Measurements from ENCODE around the gene PTPRG.

PTPRG gene

GRCh38 chr3:61680617-61681016 is 119.2 kb downstream of the PTPRG start:
- Histone ChIP-seq H3K36me3 (ENCODE audit: insufficient read depth) (no peaks in the 10 kb centered on the region), H3K4me3 (IDR thresholded peaks at IDR 0.05; ENCODE audit: insufficient read depth, low read depth, low read length) (no peak overlapping the region), H3K27me3 (ENCODE audit: insufficient read depth, low read depth) (no peaks in the 10 kb centered on the region), H3K4me2 (no peak overlapping the region), H3K79me2 (ENCODE audit: insufficient read depth, low read depth) (no peaks in the 10 kb centered on the region), H2AFZ (ENCODE audit: low read depth) (no peak overlapping the region), H3K4me1 (ENCODE audit: low read depth, poor library complexity, severe bottlenecking) (no peaks in the 10 kb centered on the region), H4K20me1 (ENCODE audit: insufficient read depth) (no peaks in the 10 kb centered on the region), H3K9ac (no peak overlapping the region), H3K27ac (no peak overlapping the region)
- TF ChIP-seq, protein P1, sequence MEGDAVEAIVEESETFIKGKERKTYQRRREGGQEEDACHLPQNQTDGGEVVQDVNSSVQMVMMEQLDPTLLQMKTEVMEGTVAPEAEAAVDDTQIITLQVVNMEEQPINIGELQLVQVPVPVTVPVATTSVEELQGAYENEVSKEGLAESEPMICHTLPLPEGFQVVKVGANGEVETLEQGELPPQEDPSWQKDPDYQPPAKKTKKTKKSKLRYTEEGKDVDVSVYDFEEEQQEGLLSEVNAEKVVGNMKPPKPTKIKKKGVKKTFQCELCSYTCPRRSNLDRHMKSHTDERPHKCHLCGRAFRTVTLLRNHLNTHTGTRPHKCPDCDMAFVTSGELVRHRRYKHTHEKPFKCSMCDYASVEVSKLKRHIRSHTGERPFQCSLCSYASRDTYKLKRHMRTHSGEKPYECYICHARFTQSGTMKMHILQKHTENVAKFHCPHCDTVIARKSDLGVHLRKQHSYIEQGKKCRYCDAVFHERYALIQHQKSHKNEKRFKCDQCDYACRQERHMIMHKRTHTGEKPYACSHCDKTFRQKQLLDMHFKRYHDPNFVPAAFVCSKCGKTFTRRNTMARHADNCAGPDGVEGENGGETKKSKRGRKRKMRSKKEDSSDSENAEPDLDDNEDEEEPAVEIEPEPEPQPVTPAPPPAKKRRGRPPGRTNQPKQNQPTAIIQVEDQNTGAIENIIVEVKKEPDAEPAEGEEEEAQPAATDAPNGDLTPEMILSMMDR (conservative IDR thresholded peaks at IDR 0.05; ENCODE audit: low read depth, low read length) = no peak

- H3K4me2 ChIP-seq = no peak overlapping the region
- no peak overlapping the region for H3K27ac ChIP-seq
- H3K79me2 ChIP-seq (ENCODE audit: insufficient read depth, low read depth) = no peaks in the 10 kb centered on the region
Measured at GRCh38 chr3:61681636-61682035, 120.3 kb downstream of the PTPRG start.

DNA sequence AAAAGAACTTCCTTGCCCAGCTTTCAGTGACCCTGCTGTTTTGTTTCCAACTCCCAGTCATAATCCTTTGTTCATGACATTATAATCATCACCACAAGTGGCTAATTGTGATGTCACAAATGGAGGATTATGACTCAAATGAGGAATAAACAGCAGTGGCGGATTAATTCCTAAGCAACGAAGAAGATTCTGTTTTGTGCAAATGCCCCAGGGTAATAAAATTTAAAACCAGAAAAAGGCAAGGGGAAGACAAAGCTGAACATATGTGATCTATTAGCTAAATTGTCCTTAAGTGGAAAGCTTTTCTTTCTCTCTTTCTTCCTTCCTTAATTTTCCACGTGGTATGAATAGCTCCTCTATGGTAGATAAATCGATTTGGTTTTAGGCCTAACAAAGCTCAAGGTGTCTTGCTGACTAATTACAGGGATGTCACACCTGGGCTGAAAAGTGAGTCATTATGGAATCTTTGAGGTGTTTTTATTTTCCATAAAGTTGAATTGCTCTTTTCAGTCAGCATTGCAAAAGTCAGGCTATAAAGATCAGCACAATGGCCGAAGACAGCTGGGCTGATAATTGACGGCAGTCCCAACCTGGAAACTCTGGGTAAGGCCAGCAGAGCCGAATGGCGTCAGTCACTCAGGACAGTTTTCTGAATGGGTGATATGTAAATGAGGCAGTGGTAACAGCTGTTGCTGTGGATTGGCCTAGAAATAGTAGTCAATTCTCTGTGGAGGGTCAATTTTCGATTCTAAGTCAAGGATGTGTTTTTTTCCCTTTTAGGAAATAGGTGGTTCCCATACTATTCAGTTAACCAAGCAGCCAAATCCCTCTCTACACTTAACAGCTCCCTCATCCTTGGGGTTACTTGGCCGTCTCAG is 121.5 kb downstream of the PTPRG start:
- Histone ChIP-seq H3K27ac (no peak overlapping the region), H3K9ac (no peak overlapping the region), H3K4me2 (no peak overlapping the region), H3K4me1 (ENCODE audit: low read depth, poor library complexity, severe bottlenecking) (no peaks in the 10 kb centered on the region), H4K20me1 (ENCODE audit: insufficient read depth) (no peaks in the 10 kb centered on the region), H3K79me2 (ENCODE audit: insufficient read depth, low read depth) (no peaks in the 10 kb centered on the region), H3K27me3 (ENCODE audit: insufficient read depth, low read depth) (no peaks in the 10 kb centered on the region), H2AFZ (ENCODE audit: low read depth) (no peak overlapping the region), H3K4me3 (IDR thresholded peaks at IDR 0.05; ENCODE audit: insufficient read depth, low read depth, low read length) (no peak overlapping the region), H3K36me3 (ENCODE audit: insufficient read depth) (no peaks in the 10 kb centered on the region)
- TF ChIP-seq, protein P1 (conservative IDR thresholded peaks at IDR 0.05; ENCODE audit: low read depth, low read length) = no peak

More at GRCh38 chr3:61681636-61682035, 120.3 kb downstream of the PTPRG start:
- H3K9ac ChIP-seq = no peak overlapping the region
- H3K27me3 ChIP-seq (ENCODE audit: insufficient read depth, low read depth) = no peaks in the 10 kb centered on the region
- H3K4me1 ChIP-seq (ENCODE audit: low read depth, poor library complexity, severe bottlenecking) = no peaks in the 10 kb centered on the region
- H2AFZ ChIP-seq (ENCODE audit: low read depth) = no peak overlapping the region
- TF ChIP-seq, protein P1 (conservative IDR thresholded peaks at IDR 0.05; ENCODE audit: low read depth, low read length) = no peak
- no peaks in the 10 kb centered on the region for H3K36me3 ChIP-seq (ENCODE audit: insufficient read depth)
- no peaks in the 10 kb centered on the region for H4K20me1 ChIP-seq (ENCODE audit: insufficient read depth)
- H3K4me3 ChIP-seq (IDR thresholded peaks at IDR 0.05; ENCODE audit: insufficient read depth, low read depth, low read length) = no peak overlapping the region

- Histone ChIP-seq H4K20me1 (ENCODE audit: insufficient read depth) (no peaks in the 10 kb centered on the region), H3K27ac (no peak overlapping the region), H3K9ac (no peak overlapping the region), H3K36me3 (ENCODE audit: insufficient read depth) (no peaks in the 10 kb centered on the region), H3K27me3 (ENCODE audit: insufficient read depth, low read depth) (no peaks in the 10 kb centered on the region), H2AFZ (ENCODE audit: low read depth) (no peak overlapping the region), H3K4me1 (ENCODE audit: low read depth, poor library complexity, severe bottlenecking) (no peaks in the 10 kb centered on the region), H3K4me3 (IDR thresholded peaks at IDR 0.05; ENCODE audit: insufficient read depth, low read depth, low read length) (no peak overlapping the region), H3K4me2 (no peak overlapping the region), H3K79me2 (ENCODE audit: insufficient read depth, low read depth) (no peaks in the 10 kb centered on the region)
- TF ChIP-seq, protein P1 (conservative IDR thresholded peaks at IDR 0.05; ENCODE audit: low read depth, low read length) = no peak
Measured at GRCh38 chr3:61683549-61684236, 122.3 kb downstream of the PTPRG start.
